ACHN (cell line): Measurements from ENCODE around the gene NREP.

Experiments
- DNase-seq: peaks from one replicate; pipeline ENCODE4 v3.0.0-alpha.2; 2015
- in situ Hi-C: cut with HindIII; loops from 2 replicates; pipeline ENCODE4 v1.10.0; 2017; ENCODE audit warnings: low sequenced_read_pairs, low pct_ligation_motif_present, low pct_unique_long_range_greater_than_20kb

The NREP gene

GRCh38 chr5:111772456-111773122 lies 15.6 kb upstream of the NREP start:
- DNase-seq, result no peak
- in situ Hi-C loops, result no loop called here

- in situ Hi-C loops, result no loop called here
- no peak for DNase-seq
Observed at GRCh38 chr5:111769541-111769940, 12.5 kb upstream of the NREP start.

GRCh38 chr5:111765613-111766571 lies 8.9 kb upstream of the NREP start:
- in situ Hi-C loops, result no loop called here
- DNase-seq, result no peak

- DNase-seq, result no peak
- in situ Hi-C loops, result no loop called here
Observed at GRCh38 chr5:111764019-111764418, 7.0 kb upstream of the NREP start.

GRCh38 chr5:111762895-111763294 lies 5.9 kb upstream of the NREP start:
- DNase-seq, result no peak
- in situ Hi-C loops, result no loop called here

- no peak for DNase-seq
- in situ Hi-C loops, result no loop called here
Observed at GRCh38 chr5:111758284-111758628, 1.3 kb upstream of the NREP start.

- in situ Hi-C loops, result no loop called here
- DNase-seq, result peak; percentile 90
Observed at GRCh38 chr5:111757355-111758283, 625 bp upstream of the NREP start.

GRCh38 chr5:111755942-111756381 lies 1.0 kb downstream of the NREP start:
- DNase-seq, result no peak
- in situ Hi-C loops, result no loop called here

GRCh38 chr5:111755345-111755941 lies 1.6 kb downstream of the NREP start:
- in situ Hi-C loops, result no loop called here
- DNase-seq, result no peak

- in situ Hi-C loops, result no loop called here
- no peak for DNase-seq
Observed at GRCh38 chr5:111753884-111754589, 3.0 kb downstream of the NREP start.

- in situ Hi-C loops, result no loop called here
- DNase-seq, result no peak
Observed at GRCh38 chr5:111752426-111752965, 4.5 kb downstream of the NREP start.

- in situ Hi-C loops, result no loop called here
- DNase-seq, result no peak
Observed at GRCh38 chr5:111749303-111750026, 7.5 kb downstream of the NREP start.

GRCh38 chr5:111748304-111748763 lies 8.7 kb downstream of the NREP start:
- peak; percentile 85 for DNase-seq
- in situ Hi-C loops, result no loop called here

GRCh38 chr5:111747337-111747736 lies 9.7 kb downstream of the NREP start:
- peak; percentile 22 for DNase-seq
- in situ Hi-C loops, result no loop called here

- no peak for DNase-seq
- in situ Hi-C loops, result no loop called here
Observed at GRCh38 chr5:111746791-111747190, 10.2 kb downstream of the NREP start.

- in situ Hi-C loops, result no loop called here
- no peak for DNase-seq
Observed at GRCh38 chr5:111745075-111745739, 11.8 kb downstream of the NREP start.
